ENCODE data around the gene PTMA.
"Not testable (repeated sequence)": the region's sequence is repeated elsewhere in the genome, so short reads cannot be mapped to it uniquely, and the experiment has no call there.

The PTMA gene, protein sequence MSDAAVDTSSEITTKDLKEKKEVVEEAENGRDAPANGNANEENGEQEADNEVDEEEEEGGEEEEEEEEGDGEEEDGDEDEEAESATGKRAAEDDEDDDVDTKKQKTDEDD

DNA sequence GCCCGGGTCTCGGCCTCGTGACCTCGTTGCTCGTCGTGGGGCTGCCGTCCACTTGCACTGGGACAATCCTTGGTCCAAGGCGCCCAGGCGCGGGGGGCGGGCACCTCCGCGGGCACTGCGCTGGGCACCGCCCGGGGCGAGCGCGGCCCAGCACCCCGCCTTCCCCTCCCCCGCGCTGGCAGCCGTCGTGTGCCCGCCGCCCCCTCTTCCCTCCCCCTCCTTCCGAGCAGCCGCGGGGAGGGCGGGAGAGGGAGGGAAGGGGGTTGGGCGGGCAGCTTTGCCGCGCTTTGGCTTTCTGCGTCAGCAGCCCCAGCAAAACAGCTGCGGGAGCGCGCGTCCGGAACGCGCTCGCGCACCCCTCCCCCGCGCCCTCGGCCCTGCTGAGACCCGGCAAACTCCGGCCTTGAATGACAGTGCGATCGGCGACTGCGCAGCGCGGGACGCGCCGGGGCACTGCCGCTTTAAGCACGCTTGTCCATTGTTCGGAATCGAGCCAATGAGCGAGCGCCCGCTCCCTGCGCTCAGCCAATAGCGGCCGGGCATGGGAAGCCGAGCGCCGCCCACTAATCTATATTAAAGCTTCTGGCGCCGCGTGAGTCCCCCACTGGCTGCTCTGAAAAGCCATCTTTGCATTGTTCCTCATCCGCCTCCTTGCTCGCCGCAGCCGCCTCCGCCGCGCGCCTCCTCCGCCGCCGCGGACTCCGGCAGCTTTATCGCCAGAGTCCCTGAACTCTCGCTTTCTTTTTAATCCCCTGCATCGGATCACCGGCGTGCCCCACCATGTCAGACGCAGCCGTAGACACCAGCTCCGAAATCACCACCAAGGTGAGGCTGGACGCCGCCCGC, at the start of gene PTMA:
Gene PTMA, plus strand, starts transcription at position 599 of the 846 bp plus-strand sequence. Its CDS starts 182 bp downstream, at position 781.
- peak; percentile 93 to 100 (median 96) for DNase-seq (ENCODE audit: low read depth in 2 of 3, low spot score in 2 of 3)

DNA sequence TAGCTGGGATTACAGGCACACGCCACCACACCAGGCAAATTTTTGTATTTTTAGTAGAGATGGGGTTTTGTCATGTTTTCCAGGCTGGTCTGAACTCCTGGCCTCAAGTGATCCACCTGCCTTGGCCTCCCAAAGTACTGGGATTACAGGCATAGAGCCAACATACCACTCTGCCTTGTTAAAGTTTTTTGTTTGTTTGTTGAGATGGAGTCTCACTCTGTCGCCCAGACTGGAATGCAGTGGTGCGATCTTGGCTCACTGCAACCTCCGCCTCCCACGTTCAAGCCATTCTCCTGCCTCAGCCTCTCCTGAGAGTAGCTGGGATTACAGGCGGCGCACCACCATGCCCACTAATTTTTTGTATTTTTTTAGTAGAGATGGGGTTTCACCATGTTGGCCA, 48.3 kb upstream of the PTMA start:
- not testable (repeated sequence) for DNase-seq (ENCODE audit: low read depth in 2 of 3, low spot score in 2 of 3)

DNA sequence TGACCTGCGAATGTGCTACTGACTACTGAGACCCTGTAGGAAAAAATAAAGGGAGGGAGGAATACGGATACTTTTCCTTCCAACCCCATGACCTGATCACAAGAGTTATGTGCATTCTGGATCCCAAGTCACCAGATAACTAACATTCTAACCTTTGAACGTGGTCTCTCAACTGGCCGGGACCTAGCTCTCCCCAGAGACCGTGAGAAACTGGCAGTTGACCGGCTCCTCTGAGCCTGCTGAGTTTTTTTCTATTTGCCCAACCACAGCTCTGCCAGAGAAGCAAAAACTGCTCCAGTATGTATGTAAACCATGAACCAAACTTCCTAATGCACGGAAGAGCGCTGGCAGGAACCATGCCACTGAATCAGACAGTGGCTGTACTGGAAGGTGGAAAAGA, 47.5 kb upstream of the PTMA start:
- DNase-seq (ENCODE audit: low read depth in 2 of 3, low spot score in 2 of 3) = no peak

DNA sequence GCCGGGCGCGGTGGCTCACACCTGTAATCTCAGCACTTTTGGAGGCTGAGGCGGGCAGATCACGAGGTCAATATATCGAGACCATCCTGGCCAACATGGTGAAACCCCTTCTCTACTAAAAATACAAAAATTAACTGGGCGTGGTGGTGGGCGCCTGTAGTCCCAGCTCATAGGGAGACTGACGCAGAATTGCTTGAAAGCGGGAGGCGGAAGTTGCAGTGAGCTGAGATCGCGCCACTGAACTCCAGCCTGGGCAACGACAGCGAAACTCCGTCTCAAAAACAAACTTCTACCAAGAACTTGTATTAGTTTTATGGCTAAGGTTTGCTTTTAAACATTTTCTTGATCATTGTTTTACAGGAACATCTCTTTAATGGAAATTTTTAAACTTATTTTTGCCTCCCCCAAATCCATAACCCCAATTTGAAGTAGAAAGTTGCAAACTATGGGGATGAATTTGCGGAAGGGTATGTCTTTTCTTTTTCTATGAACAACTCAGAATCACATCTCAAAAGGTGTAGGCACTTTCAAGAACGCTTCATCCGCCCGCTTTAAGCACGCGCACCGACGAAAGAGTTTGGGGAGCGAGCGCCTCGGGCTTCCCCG, 46.8 kb upstream of the PTMA start:
- no peak for DNase-seq (ENCODE audit: low read depth in 2 of 3, low spot score in 2 of 3)

DNA sequence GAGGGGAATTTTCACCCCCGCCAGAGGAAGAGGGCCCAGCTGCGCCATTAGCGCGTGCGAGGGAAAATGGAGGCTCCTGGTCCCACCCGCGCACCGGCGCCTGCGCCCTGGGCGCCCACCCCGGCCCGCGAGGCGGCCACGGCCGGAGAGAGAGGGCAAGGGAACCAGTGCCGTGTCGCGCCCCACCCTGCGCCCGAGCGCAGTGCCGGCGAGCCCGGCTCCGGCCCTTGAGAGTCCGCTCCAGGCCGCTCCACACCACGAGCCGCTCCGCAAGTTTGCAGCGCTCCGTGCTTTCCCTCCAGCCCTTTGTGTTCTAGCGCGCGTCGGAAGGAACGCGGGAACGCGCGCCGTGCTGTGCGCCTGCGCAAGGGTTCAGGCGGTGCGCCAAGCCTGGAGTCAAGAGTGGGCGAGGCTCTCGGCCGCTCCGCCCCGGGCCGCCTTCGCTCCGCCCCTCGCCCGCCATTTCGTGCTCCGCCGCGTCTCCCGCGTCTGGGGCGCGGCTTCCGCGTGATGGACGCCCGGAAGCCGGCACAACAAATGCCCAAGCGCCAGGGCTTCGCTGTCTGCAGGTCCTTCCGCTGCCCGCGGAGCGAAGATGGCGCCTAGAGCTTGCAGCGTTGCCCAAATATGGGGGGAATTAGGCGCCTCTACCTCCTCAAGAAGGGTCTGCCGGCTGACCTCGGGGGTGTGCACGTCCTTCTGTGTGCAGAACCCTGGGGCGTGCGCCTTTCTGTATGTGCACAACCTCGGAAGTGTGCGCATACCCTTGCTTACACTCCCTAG, 46.1 kb upstream of the PTMA start:
- peak; percentile 90 to 96 (median 92) for DNase-seq (ENCODE audit: low read depth in 2 of 3, low spot score in 2 of 3)

DNA sequence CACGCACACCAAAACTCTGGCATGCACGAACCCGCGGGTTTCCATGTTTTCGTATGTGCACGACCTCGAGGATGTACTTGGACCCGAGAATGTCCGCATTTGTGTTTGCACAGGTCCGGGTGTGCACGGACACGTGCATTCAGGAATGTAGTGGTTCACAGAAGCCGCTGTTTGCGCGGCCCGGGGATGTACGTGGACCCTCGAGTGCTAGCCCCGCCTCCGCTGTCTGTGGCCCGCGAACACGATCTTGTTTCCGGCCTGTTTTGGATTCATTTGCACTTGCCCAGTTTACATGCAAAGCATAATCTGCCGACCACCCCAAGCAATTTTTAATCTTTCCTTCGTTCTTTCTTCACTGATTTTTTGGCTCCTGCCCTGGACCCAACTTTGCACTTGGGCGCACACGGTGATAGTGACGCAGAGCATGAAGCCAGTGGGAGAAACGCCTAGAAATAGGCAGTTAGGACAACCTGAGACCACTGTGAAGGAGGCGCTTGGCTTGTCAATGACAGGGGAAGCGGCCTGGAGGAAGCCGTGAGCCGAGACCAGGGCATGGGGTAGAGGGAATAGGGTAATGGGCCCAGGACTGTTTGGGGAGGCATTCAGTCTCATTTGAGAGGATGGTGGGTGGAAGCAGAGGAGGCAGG, 45.4 kb upstream of the PTMA start:
- no peak for DNase-seq (ENCODE audit: low read depth in 2 of 3, low spot score in 2 of 3)

DNA sequence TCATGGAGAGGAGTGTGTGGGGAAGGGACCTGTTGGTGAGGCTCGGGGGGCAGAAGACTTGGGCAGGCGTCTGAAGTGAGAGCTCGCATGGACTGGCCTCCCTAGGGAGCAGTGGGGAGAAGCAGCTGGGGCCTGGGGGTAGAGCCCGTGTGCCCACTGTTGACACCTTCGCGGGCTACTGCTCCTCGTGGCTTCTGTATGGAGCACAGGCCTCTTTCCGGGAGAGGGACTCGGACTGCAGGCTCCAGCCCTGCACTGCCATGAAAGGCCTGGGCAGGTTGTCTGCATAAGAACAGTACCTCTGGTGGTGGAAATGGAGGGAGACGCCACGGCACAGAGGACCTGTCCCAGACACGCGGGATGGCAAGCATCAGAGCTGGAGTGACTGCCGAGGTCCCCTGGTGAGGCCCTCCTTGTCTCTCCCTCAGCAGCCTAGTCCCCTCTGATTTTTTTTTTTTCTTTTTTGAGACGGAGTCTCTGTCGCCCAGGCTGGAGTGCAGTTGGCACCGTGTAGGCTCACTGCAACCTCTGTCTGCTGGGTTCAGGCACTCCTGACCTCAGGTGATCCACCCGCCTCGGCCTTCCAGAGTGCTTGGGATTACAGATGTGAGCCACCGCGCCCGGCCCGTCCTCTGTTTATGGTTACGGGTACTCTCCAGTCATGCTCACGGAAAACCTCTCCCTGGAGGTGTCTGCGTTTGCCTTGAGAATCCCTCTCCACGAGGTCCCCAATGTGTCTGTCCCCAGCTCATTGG, 44.7 kb upstream of the PTMA start:
- no peak for DNase-seq (ENCODE audit: low read depth in 2 of 3, low spot score in 2 of 3)

DNA sequence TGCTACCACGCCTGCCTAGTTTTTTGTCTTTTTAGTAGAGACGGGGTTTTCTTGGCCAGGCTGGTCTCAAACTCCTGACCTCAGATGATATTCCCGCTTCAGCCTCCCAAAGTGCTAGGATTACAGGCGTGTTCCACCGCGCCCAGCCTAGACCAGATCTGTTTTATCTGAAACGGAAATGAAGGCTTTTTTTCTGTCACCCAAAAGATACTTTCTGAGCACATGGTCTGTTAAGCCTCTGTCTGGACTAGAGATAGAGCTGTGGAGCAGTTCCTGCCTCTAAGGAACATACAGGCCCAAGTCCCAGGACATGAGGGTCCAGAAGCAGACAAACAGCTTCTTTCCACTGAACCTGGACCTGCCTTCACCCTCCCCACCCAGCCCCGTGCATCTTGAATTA, 43.6 kb upstream of the PTMA start:
- DNase-seq (ENCODE audit: low read depth in 2 of 3, low spot score in 2 of 3) = no peak

DNA sequence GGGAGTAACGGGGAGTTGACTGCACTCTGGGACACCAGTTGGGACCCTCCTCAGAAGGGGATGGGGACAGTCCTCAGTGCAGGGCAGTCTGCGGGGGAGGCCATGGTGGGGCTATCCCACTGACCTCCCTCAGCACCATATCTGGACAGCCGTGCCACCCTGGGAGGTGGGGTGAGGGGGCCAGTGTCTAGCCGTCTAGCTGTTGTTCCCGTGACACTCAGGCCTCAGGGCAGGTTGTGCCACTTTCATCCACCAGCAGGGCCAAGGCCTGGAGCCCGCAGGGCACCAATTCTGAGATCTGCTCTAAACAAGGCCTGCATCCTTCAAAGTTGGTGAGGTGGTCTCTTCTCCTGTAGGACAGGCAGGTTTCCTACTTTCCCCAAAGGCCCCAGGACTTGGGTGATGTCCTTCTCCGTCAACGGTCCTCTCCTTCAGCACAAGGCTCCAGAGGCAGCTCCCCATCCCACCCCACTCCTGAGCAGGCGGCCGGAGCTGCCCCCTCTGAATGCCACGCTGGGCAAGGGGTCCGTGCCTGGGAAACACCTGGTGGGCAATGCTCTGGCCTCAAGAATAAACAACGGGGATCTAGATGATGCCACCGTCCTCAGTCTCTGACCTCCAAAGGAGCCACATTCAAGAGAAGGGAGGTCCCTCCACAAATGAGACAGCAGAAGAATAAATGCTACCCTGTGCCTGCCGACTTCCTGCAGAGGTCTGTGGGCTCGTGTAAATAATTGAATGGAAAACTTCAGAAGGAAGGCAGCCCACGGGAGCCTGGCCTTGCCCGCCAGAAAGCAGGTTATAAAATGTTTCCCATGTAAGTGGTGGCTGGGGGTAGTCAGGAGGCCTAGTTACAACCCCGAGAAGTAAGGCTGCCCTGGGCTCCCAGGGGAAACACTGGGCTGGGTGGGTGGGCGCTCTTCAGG, 42.8 kb upstream of the PTMA start:
- DNase-seq (ENCODE audit: low read depth in 2 of 3, low spot score in 2 of 3) = no peak

DNA sequence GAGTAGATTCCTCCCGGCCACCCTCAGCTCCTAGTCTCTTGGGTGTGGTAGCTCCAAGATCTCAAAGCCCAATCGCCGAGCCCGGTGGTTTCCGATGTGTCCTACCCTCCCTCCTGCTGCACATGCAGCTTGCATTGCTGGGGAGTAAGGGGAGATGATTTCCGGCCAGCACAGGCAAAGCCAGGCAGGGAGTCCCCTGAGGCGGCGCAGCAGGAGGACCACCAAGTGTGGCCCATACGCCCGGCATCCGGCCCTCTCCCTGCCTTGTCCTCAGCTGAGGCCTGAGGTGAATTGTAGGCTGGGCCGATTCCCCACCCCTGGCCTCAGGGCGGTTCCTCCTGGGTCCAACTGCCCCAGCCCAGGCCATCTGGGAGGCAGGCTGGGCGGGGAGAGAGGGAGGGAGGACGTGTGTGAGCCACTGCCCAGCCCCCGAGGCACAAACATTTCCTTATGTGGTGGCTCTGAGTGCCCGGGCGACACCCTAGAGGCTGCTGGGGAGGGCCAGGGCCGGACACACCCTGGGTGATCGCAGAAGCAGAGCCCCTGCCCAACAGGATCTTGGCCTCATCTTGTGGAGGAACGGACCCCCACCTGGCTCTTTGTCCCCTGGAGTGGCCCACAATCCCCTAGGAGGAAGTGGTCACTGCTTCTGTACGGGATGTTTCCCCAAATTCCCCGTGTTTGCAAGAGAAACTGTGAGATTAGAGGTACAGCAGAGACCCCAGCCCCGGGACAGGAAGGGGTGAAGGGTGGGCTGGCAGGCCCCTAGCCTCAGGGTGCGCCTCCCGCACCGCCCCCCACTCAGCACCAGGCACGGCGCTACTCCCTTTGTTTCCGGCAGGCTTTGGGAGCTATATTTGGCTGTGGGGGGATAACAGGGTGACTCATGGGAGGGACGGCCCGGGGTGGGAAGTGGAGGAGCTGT, 41.9 kb upstream of the PTMA start:
- no peak for DNase-seq (ENCODE audit: low read depth in 2 of 3, low spot score in 2 of 3)

DNA sequence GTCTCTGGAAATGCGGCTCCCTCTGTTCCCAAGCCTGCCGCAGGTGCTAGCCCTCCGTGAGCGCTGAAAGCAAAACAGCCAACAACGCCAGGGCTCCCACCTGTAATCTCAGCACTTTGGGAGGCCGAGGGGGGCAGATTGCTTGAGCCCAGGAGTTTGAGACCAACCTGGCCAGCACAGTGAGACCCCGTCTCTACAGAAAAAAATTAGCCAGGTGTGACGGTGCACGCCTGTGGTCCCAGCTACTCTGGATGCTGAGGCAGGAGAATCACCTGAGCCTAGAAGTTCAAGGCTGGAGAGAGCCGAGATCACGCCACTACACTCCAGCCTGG, 41.3 kb upstream of the PTMA start:
- DNase-seq (ENCODE audit: low read depth in 2 of 3, low spot score in 2 of 3) = no peak

DNA sequence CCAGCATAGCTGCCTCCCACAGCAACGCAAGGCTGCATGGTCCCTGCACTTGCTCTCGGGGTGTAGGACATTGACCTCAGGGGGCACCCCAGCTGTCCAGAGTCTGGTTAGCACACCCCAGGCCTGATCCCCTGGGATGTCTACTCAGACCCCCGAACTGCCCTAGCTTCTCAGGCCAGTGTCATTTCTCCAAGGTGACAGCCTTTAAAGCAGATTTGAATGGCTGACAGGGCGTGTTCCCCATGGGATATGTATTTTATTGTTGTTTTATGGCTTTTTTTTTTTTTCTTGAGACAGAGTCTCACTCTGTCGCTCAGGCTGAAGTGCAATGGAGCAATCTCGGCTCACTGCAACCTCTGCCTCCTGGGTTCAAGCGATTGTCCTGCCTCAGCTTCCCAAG, 40.8 kb upstream of the PTMA start:
- DNase-seq (ENCODE audit: low read depth in 2 of 3, low spot score in 2 of 3) = no peak

DNA sequence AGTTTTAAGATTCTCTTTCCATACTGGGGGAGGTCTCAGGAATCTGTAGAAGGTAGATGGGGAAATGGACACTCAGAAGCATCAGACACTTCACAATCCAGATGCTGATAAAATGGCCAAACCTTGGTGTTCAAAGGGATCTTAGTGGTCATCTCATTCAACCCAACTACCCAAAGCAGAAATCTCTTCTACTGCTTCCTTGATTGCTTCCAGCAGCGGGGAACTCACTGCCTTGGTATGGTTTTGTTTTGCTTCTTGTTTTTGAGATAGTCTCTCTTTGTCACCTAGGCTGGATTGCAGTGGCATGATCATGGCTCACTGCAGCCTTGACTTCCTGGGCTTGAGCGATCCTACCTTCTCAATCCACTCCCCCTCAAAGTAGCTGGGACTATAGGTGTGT, 39.3 kb upstream of the PTMA start:
- DNase-seq (ENCODE audit: low read depth in 2 of 3, low spot score in 2 of 3) = no peak

DNA sequence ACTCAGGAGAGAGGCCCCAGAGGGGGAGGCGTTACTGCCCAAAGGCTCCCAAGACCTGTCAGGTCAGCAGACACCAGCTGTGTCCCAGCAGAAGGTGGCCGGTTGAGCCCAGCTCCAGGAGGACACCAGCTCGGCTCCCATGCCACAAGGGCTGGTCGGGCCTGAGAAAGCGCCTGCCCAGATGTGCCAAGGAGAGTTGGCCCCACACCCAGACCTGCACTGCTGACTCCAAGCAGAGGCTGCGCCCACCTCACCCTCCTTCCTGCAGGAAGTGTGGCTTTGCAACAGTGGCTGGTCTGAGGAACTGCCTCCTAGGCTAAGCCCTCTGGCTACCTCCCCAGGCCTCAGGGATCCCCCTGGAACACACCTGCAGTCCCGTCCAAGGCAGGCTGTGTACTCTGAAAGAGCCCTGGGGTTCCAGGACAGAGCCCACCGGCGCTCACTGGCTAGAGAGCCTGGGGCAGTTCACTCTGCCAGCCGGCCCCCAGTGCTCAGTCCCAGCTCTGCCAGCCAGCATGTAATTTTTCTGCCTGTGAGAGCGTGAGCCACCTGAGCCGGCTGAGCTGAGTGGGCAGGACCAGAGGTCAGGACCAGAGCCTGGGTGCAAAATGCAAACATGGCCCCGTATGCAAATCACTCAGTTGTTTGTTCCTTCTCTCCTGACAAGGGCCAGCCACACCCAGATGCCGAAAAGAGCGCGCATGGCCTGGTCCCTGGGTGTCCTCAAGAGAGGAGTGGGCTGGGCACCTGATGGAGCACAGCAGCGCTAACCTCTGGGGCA, 36.9 kb upstream of the PTMA start:
- no peak for DNase-seq (ENCODE audit: low read depth in 2 of 3, low spot score in 2 of 3)

DNA sequence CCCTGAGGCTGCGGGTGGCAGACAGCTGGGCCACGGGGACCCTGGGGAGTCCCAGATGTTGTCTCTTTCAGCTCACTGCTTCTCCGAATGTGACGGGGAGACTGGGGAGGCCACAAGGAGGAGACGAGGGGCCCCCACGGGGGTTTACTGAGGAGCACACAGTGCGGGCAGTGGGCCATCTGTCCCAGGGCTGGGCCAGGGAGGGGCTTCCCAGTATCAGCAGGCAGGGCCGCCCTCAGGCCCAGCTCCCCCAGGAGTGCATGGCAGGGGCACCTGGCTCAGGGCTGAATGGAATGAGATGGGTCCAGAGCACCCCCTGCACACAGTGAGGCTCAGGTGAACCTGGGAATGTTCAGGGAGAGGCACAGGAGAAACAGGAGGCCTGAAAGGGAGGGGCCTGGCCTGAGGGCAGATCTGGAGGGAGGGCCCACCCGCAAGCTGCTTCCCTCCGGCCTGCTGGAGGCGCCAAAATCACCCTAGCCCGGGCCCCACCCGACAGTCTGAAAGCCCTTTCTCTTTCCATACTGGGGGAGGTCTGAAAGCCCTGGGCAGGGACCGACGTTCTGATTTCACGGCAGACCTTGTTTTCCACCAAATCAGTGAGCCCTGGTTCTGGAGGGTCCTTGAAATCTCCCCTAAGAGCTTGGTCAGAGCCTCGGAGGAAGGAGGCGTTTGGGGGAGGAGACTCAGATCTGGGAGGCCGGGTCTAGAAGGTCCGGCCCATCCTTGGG, 35.5 kb upstream of the PTMA start:
- DNase-seq (ENCODE audit: low read depth in 2 of 3, low spot score in 2 of 3) = no peak

DNA sequence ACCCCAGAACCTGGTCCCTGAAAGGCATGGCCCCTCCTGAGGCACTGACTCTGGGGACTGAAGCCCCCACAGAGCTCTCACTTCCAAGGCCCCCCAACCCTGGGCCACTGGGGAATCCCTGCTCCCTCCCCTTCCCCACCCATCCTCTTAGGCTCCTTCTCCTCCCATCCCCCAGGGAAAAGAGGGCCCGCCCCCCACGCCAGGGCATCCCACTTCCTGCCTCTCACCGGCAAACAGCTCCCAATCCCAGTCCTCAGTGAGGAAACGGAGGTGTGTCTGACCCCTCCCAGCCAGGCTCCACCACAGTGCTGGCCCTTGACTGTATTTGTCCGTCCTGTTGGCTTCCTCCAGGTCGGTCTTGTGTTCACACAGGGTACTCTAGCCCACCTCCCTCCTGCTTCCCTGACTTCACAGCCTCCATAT, 35.0 kb upstream of the PTMA start:
- DNase-seq (ENCODE audit: low read depth in 2 of 3, low spot score in 2 of 3) = no peak
